NCI-H526 treated with DMSO at 0.1 percent for 48 hours (cell line): ENCODE data around the gene BAIAP2.
A peak's percentile ranks its signal among the peaks of the same experiment; 100 is the strongest.

Experiments used
- DNase-seq: peaks from one replicate; lab custom pipeline; 2025; lab: John Stamatoyannopoulos, UW

Gene BAIAP2

DNA sequence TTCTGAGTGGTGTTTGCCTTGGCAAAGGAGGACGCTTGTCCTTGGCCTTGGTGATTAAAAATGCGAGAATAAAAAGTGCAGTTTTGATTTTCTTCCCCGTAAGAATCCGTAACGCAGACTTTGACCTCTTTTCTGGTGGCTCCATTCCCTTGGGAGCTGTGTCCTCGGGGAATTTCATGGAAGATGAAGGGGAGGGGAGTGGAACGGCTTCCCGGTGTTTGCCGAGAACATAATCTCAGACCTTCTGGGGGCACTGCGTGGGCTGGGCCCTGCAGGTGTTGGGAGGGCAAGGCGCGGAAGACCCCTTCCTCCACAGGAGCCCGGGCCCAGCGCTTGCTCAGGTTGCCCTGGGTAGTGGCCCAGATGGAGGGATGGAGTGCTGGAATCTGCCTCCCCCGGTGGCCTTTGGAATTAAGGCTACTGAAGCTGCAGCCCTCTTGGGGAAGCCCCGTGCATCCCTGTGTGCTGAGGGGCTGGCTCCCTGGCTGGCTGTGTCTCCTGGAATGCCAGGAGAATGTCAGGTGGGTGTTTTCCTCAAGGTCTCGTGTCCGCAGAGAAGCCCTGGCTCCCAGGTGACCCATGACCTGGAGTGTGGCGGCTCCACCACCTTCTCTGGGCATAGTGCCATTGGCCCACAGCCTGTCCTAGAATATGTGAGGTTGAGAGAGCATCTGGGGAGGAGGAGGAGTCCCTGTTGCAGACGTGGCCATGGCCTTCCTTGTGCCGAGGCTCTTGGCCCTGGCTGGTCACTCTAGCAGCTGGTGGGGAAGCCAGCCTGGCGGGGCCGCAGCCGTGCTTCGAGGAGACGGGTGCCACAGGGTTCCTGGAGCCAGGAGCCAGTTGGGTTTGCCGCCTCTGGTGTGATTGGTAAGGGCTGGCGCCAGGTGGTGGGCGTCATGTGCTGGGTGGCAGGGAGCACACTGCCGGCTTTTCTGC, 3.1 kb downstream of the BAIAP2 start:
- DNase-seq, result peak; percentile 49

DNA sequence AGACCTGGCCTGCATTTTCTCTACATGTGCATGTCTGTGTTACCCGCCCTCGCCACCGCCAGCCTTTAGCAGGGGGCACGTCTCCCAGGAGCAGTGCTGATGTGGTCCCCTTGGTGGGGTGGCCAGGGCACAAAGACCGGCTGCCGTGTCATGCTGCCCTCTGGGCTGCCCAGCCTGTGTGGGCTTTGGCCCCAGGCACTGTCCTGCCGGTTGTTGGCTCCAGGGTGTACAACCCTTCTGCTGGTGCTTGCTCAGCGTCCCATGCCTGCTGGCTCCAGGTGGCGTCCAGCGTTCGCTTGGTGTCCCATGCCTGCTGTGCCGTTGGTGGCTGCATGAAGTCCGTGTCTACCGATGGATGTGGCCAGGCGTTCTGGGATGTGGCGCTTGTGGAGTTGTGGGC, 4.1 kb downstream of the BAIAP2 start:
- DNase-seq, result no peak

DNA sequence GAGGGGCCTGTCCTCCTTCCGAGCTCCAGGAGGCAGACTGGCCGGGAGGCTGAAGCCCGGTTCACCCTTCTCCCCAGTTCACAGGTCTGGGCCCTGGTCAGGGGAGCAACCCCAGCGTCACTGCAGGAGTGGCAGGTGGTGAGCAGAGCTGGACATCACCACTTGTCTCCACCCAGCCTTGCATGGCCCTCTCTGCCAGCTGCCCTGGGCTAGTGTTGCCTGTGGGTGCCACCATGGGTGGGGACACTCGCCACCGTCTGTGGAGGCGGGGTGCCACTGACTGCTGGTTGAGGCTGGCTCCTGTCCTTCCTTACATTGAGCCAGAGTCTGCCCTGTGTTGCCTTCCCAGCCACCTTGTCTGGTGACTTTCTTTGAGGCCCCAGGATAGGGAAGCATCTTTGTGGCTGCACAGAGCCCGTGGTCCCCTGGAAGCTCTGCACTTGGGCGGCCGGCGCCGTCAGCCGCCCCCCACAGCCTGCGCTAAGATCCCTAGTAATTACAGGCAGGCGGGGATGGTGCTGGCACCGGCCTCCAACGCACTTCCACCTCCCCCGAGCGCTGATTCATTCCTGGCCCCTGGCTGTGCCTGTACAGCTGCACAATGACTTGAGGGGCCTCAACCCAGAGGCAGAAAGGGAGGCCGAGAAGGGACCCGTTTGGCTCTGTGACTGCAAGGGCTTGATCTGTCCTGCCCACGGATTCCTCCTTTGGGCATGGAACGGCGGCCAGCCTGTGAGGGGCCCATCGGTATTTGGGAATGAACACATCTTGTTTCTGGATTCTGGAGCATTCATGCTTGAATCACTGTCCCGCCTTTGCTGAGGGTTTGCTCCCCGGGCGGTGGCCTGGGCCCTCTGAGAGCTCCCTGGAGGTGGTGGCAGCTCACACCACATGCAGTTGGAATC, 5.2 kb downstream of the BAIAP2 start:
- DNase-seq, result no peak

DNA sequence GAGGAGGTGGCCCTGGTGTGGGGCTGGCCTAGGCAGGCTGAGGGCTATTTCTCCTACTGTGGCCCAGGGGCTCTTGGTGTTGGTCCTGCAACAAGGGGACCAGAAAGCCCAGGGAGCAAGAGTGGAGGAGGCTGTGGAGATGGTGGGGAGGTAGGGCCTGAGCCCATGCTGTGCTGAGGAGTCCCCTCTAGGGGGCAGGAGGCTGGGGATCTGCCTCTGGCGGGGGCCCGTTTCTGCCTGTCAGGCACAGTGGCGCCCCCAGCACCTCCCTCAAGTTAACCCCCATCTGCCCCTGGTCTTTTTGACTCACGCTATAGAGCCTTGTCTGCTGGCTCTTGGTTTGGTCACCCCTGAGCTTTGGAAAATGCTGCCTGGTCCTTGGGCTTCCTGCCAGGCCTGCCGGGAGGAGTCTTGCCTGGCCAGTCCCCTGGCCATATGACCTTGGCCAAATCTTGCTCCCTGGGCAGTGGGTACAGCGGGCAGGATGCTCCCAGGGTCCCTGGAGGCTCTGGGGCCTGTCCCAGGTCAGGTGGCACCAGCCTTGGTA, 5.9 kb downstream of the BAIAP2 start:
- DNase-seq, result no peak

DNA sequence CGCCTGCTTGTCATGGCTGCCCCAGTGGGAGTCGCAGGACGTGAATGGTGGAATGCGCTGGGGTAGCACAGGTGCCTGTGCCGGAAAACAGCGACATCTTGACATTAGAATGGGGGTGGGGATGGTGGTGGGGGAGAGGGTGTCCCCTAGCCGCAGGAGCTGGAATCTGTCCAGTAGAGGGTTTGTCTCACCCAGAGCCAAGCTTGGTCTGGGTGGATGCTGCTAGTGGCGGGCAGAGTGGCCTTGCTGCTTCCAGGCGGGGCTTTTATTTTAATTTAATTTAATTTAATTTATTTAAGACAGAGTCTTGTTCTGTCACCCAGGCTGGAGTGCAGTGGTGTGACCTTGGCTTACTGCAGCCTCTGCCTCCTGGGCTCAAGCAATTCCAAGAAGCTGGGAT, 7.7 kb downstream of the BAIAP2 start:
- no peak for DNase-seq

DNA sequence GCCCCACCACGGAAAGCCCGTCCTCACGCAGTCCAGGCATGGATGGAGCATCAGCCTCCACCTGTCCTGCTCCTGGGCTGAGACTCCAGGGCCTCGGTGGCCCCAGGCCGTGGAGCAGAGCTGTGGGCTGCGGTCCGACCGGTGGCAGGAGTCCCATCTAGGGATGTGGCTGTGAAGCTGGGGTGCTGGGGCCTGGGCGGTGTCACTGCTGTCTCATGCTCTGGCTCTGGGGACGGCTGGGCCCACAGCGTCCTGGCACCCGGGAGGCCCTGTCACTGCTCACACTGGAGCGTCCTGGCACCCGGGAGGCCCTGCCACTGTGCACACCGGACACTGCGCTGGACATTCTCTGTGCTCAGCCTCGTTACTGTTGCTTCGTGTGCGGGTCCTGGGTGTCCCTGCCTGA, 8.4 kb downstream of the BAIAP2 start:
- no peak for DNase-seq

- no peak for DNase-seq
These were observed 8.9 kb downstream of the BAIAP2 start for GRCh38 chr17:81043725-81044427.

DNA sequence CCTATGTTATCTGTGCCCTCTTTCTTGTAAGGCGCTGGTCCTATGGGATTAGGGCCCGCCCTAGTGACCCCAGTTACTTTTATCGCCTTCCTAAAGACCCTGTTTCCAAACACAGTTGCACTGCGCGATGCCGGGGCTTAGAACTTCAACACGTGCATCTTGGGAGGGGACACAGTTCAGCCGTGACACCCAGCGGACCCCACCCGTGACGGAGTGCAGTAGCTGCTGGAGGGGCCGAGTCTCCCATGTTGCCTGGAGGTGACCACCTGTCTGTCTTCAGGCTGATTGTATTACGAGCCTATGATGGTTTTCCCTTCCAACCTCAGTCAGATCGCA, 9.4 kb downstream of the BAIAP2 start:
- DNase-seq, result no peak

- no peak for DNase-seq
These were observed 10.0 kb downstream of the BAIAP2 start for GRCh38 chr17:81044764-81045589.

GRCh38 chr17:81045590-81046095, 10.7 kb downstream of the BAIAP2 start:
- no peak for DNase-seq

GRCh38 chr17:81046132-81046769, 11.3 kb downstream of the BAIAP2 start:
- DNase-seq, result no peak

DNA sequence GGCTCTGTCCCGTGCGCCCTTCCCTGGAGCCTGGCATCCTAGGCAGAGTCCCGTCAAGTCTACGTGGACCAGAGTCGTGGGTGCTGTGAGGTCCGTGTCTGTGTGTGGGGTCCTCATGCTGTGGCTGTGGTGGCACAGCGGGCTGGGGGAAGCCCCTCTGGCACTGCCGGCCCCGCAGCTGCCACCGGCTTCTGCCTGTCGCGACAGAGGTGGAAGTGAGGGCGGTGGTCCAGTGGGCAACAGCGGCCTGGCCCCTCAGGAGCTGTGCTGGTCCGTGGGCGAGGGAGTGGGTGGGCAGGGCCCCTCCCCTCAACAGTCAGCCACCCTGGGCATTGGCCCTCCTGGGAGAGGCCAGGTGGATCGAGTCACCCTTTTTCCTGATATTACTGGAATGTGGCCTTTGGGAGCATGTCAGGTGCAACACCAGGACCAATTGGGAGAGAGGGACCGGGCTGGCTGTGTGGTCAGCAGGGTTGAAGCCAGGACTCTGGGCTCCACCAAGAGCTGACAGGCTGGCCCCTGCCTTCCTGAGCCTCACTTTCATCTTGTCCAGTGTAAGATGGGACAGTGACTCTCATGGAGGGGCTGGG, 11.9 kb downstream of the BAIAP2 start:
- DNase-seq, result no peak

DNA sequence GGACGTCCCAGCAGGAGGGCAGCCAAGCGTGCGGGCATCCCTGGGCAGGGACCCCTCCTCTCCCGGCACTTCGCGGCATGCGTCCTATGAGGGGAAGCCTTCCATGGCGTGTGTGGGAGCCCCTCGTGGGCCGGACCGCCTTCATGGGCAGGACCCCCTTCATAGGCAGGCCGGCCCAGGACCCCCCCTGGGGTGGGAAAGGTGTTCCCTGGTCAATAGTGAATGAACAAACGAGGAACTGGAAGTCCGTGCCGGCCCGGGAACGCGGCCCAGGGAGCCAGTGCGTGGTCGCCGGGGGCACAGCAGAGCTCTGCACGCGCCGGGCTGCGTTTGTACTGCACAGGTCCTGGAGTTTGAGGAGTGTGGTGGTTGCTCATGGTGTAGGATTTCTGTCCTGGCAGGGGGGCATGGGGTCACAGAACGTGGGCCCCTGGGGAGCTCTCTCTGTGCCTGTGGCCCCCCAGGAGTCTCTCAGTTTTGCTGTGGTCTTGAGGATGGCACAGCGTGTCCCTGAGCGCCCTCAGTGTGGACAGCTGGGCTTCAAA, 13.9 kb downstream of the BAIAP2 start:
- no peak for DNase-seq

DNA sequence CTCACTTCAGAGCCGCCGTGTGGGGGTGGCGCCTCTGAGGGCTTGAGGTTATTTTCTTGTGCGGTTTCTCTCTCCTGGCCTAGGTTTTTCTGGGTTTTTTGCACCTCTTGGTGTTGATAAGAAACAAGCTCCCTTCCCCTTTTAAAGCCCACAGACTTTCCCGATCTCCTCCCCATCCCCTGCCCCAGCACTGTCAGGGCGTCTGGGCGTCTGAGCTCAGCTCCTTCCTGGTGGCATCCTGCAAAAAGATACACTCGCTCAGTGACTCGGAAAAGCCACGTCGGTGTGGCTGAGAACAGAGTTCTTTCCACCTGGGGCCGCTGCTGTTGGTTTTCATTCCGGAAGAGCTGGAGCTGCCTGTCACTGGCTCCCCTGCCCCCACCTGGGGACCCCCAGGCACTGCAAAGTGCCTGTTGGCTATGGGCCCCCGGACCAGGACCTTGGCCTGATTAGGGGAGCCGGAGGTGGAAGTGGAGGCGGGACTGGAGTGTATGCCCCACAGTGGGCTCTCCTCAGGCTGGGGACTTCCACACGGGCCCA, 14.5 kb downstream of the BAIAP2 start:
- DNase-seq, result no peak

DNA sequence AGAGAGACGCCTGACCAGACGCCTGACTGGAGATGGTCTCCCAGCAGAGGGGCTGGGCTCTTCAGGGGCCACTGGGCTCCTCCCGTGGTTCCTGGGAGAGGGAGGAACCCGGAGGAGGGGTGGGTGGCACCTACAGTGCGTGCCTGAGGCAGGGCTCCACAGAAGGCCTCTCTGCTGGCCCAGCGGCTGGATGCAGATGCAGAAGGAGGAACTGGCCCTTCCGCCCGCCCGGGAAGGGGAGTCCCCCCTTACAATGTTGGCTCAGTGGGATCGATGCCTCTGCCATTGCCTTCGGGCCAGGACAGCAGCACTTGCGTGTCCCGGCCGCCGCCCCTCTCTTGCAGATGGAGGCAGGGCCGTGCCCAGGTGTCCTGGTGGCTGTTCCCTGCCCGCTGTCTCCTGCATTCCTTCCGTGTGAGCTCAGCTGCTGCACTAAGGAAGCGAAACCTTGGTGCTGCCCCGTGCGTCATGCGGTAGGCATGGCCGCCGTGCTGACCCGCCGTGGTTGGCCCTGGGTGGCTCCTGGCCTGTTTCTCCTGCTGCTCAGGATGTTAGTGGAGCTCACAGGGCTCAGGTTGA, 15.1 kb downstream of the BAIAP2 start:
- no peak for DNase-seq

- DNase-seq, result no peak
These were observed 16.0 kb downstream of the BAIAP2 start for GRCh38 chr17:81050645-81051625.

GRCh38 chr17:81052199-81052997, 17.4 kb downstream of the BAIAP2 start:
- DNase-seq, result peak; percentile 15
